ENCODE results near the gene NFATC2.
"Not testable (repeated sequence)": the region's sequence is repeated elsewhere in the genome, so short reads cannot be mapped to it uniquely, and the experiment has no call there.

NFATC2 gene

GRCh38 chr20:51495921-51496545, 46.5 kb downstream of the NFATC2 start:
- DNase-seq (ENCODE audit: low read depth in 2 of 3, low spot score in 2 of 3), result no peak

DNA sequence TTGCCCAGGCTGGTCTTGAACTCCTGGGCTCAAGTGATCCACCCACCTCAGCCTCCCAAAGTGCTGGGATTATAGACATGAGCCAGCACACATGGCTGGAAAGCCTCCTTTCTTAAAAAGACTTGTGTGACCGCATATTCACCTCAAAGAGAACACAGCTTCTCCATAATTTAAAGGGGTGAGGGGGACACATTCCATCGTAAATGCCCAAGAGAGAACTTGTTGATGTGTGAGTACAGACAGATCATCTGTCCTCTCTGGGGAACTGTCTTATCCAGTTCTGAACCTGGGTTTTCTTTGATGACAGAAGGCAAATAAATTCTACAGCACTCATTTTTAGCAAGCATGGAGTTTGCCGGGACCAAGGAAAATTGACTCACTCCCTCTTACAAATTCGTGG, 47.2 kb downstream of the NFATC2 start:
- no peak for DNase-seq (ENCODE audit: low read depth in 2 of 3, low spot score in 2 of 3)

GRCh38 chr20:51494241-51495110, 48.0 kb downstream of the NFATC2 start:
- no peak for DNase-seq (ENCODE audit: low read depth in 2 of 3, low spot score in 2 of 3)

- DNase-seq (ENCODE audit: low read depth in 2 of 3, low spot score in 2 of 3), result no peak
Measured at GRCh38 chr20:51493346-51493791, 49.1 kb downstream of the NFATC2 start.

DNA sequence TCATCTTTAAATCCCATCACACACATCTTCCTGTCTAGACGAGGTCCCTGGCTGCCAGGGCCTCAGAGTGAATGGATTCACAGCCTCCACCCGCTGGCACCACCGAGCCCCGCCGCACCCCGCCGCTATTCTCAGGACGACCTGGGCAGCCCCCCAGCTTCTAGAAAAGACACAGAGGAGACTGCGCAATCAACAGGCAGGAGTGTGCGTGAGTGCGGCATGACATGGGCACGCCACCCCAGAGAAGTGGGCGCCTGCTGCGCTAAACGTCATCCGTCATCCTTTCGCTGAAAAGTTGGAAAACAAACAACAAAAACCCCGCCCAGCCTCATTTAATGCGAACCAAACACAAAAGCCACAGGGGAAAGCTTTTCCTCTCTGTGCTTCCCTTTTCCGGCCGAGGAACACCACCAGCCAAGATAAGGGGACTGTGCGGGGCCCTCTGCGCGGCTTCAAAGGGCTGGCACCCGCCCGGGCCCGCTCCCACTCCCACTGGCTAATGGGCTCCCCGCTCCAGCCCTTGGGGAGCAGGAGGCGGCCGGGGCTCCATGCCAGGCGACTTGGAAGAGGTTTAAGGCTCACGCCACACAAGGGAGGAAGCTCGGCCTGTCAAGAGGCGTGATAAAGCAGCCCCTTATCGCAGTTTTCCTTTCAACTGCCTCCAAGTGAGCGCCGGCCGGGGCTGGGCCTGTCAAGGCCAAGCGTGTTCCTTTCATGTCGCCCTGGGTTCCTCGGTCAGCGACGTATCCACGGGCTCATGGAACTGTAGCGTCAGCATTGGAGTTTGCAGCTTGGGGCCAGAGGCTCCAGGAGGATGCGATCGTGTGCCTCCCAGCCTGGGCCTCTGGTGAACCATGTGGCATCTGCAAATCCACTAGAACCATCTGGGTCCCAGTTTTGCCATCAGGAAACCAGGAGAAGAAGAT, 50.1 kb downstream of the NFATC2 start:
- DNase-seq (ENCODE audit: low read depth in 2 of 3, low spot score in 2 of 3), result no peak

GRCh38 chr20:51491393-51491792, 51.1 kb downstream of the NFATC2 start:
- no peak for DNase-seq (ENCODE audit: low read depth in 2 of 3, low spot score in 2 of 3)

DNA sequence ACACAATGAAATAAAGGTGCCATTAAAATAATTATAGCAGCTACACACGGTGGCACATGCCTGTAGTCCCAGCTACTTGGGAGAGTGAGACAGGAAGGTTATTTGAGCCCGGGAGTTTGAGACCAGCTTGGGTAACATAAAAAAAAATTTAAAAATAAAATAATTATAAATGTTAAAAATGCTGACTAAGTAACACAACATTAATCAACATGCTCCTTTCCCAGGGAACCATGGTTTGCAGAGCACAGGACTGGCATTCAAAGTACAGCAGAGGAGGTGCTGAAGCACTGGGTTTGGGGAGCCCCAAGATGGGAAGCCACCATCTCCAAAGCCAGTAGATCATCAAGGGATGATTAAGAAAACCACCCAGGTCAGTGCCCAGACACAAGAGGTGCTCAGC, 51.9 kb downstream of the NFATC2 start:
- no peak for DNase-seq (ENCODE audit: low read depth in 2 of 3, low spot score in 2 of 3)

GRCh38 chr20:51489611-51490010, 52.9 kb downstream of the NFATC2 start:
- DNase-seq (ENCODE audit: low read depth in 2 of 3, low spot score in 2 of 3), result no peak

DNA sequence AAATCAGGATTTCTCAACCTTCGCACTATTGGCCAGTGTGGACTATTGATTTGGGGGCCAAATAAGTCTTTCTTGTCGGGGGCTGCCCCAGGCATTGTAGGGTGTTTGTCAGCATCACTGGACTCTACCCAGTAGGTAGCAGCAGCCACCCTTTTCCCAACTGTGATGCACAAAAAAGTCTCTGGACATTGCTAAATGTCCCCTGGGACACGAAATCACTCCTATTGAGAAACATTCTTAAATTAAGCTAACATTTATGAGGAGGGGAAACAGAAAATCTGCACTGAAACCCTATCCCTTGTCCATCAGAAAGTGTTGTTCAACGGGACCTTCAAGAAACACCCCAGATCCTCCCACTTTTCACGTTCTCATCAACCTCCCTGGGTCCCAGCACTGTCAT, 54.2 kb downstream of the NFATC2 start:
- DNase-seq (ENCODE audit: low read depth in 2 of 3, low spot score in 2 of 3), result no peak

DNA sequence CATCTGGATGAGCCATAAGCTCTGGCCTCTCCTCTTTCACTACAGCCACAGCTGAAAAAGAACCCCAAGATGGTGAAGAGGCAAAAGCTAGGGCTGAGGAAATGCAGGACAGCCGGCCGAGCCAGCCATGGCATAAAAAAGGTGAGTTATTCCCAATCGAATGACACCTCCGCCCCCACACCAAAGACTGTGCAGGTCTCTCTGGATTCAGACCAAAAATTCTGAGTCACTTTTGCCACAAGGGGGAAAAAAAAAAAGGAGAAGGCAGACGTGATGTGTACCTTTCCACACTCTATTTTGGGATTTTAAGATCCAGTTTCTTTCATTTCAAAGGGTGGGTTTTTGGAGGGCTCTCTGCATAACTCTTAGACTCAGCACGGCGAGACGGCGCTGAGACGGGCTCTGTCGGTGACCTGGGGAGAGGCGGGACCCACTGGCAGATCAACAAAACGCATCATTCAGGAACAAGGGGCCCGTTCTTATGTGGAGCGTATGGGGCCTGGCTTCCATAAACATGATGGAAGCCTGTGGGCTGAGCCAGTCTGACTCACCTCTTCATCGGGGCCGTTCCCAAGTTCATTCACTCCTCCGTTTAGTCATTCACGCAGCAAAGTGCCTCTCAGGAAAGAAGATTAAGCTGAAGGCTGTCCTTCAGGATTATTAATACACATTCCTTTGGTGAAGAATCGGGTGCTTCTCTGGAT, 54.8 kb downstream of the NFATC2 start:
- no peak for DNase-seq (ENCODE audit: low read depth in 2 of 3, low spot score in 2 of 3)

- DNase-seq (ENCODE audit: low read depth in 2 of 3, low spot score in 2 of 3), result no peak
Measured at GRCh38 chr20:51487076-51487475, 55.4 kb downstream of the NFATC2 start.

- no peak for DNase-seq (ENCODE audit: low read depth in 2 of 3, low spot score in 2 of 3)
Measured at GRCh38 chr20:51486197-51487005, 56.1 kb downstream of the NFATC2 start.

GRCh38 chr20:51484831-51485230, 57.7 kb downstream of the NFATC2 start:
- DNase-seq (ENCODE audit: low read depth in 2 of 3, low spot score in 2 of 3), result no peak

DNA sequence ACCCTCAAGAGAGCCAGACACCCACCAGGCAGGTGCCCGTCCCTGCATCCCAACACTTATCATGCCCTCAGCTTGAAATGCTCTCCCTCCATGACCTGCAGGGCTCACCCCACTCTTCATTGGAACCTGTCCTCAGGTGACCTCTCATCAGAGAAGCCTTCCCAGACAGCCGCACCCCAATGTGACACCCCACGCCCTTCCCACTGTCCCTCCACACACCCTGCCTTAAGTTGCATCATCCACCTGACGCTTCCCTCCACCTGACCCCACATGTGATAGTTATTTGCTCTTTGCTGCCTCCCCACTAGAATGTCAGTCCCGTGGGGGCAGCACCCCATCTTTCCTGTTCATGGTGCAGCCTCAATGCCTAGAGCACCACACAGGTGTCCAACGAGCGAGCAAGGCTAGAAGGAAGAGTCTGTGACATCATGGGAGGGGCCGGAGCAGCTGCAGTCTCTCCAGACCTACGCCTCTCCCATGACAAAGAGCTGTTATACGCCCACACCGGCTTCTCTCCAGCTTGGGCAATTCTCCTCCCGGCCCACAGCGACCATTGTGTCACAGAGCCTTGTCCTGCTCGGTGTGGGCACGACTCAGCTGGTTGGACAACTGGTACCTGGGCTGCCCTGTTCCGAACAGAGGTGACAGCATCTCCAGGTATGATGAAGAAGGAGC, 58.2 kb downstream of the NFATC2 start:
- DNase-seq (ENCODE audit: low read depth in 2 of 3, low spot score in 2 of 3), result no peak

DNA sequence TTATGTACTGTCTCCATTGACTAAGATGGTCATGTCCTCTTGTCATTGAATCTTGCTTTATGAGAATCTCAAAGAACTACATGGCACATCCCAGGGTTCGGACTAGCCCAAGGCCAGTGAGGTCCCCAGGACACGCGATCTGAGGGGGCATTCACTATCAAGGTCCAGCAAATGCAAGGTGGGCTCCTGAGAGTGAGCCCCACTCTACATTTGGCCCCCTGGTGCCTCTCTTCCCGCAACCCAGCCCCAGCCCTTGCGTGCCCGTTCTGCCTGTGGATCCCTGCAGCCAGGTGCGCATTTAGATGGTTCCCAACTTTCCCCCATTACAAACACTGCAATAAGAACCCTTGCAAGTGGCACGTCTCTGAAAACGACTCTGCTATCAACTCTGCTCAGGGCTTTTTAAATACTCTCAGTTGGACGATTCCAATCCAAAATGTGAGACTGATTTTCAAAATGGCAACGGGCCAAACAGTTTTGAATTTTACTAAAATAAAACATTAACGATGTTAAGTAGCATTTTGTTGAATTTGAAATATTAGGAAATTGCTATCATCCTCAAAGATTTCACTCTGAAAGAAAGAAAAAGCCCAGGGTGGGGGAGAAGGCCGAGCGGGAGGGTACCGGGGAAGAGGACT, 59.6 kb downstream of the NFATC2 start:
- DNase-seq (ENCODE audit: low read depth in 2 of 3, low spot score in 2 of 3), result no peak

- peak in 1 of 3 experiments; percentile 43 for DNase-seq (ENCODE audit: low read depth in 2 of 3, low spot score in 2 of 3)
Measured at GRCh38 chr20:51481341-51481914, 61.1 kb downstream of the NFATC2 start.

DNA sequence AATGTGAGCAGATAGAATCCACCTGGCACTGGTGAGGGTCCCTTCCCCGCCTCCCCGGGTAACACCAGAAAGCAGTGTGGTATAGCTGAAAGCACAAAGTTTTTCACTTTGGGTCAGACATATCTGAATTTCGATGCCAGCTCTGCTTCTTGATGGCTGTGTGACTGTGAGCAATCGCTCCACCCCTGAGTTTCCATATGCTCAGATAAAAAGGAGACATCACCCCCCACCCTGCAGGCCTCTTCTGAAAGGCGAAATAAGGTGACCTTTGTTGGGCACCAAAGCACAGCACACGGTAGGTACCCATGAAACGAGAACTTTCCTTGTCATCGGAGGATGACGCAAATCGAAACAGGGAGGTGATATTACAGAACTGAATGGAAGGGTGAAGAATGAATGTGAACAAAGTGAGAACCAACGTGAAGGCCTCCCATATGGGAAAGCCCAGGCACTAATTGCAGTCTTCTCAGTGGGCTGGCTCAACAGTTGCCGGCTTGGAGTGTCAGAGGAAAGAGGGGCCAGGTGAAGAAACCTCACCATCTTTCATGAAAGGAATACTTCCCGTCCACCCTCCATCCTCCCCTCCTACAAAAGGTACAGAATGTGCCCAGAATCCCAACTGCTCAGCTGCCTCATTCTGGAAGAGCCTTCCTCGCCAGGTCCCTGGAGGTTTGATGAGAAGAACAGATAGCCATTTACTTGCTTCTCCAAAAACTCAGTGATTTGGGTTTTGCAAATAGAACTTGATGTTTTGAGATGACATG, 61.8 kb downstream of the NFATC2 start:
- peak in 2 of 3 experiments; percentile 52 to 54 for DNase-seq (ENCODE audit: low read depth in 2 of 3, low spot score in 2 of 3)

DNA sequence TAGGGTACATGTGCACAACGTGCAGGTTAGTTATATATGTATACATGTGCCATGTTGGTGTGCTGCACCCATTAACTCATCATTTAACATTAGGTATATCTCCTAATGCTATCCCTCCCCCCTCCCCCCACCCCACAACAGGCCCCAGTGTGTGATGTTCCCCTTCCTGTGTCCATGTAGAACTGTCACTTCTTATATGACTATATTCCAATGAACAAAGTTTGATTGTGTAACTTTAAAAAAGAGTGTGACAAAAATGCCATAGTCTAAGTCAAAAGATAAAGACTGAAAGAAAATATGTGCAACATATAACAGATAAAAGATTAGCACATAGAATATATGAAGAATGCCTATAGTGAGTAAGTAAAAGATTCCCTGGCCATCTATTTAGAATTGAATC, 66.4 kb downstream of the NFATC2 start:
- DNase-seq (ENCODE audit: low read depth in 2 of 3, low spot score in 2 of 3), result not testable (repeated sequence)

Data from activated CD8-positive, alpha-beta memory T cell treated with anti-CD3 and anti-CD28 coated beads for 48 hours (primary cell).